HepG2 (cell line): Measurements from ENCODE around the gene TREH. TPM values are rescaled to one million over a fixed set of nuclear protein-coding genes. Genes with fewer than 3 reads are reported as not detected.

ENCODE experiments used
- AGO2 ChIP-seq: fragments of 200-400 bp; formaldehyde crosslinking; optimal IDR thresholded peaks from 2 replicates; pipeline ENCODE3; 2017; ENCODE audit warnings: mild to moderate bottlenecking, low read depth, low read length, moderate library complexity
- ATF2 ChIP-seq: sonication (generic); formaldehyde crosslinking; IDR thresholded peaks from 2 replicates; pipeline ENCODE4 v1.4.0; 2020; ENCODE audit warnings: missing genetic modification reagents
- BCL6 ChIP-seq: IDR thresholded peaks from 2 replicates; pipeline ENCODE4 v1.6.1; 2016; ENCODE audit warnings: missing genetic modification reagents, missing compliant biosample characterization
- CSRNP2 ChIP-seq: sonication (generic); formaldehyde crosslinking; conservative IDR thresholded peaks from 2 replicates; pipeline ENCODE4 v1.8.0; 2022; ENCODE audit warnings: low read depth, missing genetic modification reagents
- DNMT3B ChIP-seq: conservative IDR thresholded peaks from 2 replicates; pipeline ENCODE4 v1.6.1; 2016; ENCODE audit warnings: missing biosample characterization, control low read depth
- FOSL1 ChIP-seq: sonication (generic); formaldehyde crosslinking; IDR thresholded peaks from 2 replicates; pipeline ENCODE4 v1.9.0; 2021; ENCODE audit warnings: missing genetic modification reagents, borderline replicate concordance
- GTF2F1 ChIP-seq: fragments of 150-350 bp; IDR thresholded peaks from 2 replicates; pipeline ENCODE4 v1.6.1; 2014; ENCODE audit warnings: low read length
- HNRNPK ChIP-seq: fragments of 200-400 bp; formaldehyde crosslinking; IDR thresholded peaks from 2 replicates; pipeline ENCODE4 v1.6.1; 2018; ENCODE audit warnings: low read length, low read depth, moderate library complexity, mild to moderate bottlenecking; ENCODE audit not compliant: poor library complexity, severe bottlenecking
- MXD3 ChIP-seq: IDR thresholded peaks from 2 replicates; pipeline ENCODE4 v1.6.1; 2016; ENCODE audit warnings: mild to moderate bottlenecking, missing biosample characterization, missing genetic modification reagents
- NFATC3 ChIP-seq: sonication (generic); formaldehyde crosslinking; IDR thresholded peaks from 2 replicates; pipeline ENCODE4 v1.5.1; 2020; ENCODE audit warnings: mild to moderate bottlenecking, missing genetic modification reagents
- SALL1 ChIP-seq: sonication (generic); formaldehyde crosslinking; IDR thresholded peaks from 2 replicates; pipeline ENCODE4 v1.8.0; 2022; ENCODE audit warnings: mild to moderate bottlenecking, missing genetic modification reagents
- TGIF2 ChIP-seq: IDR thresholded peaks from 2 replicates; pipeline ENCODE4 v1.6.1; 2016; ENCODE audit warnings: control low read depth, missing compliant biosample characterization
- WIZ ChIP-seq: sonication (generic); formaldehyde crosslinking; IDR thresholded peaks from 2 replicates; pipeline ENCODE4 v1.5.1; 2020; ENCODE audit warnings: mild to moderate bottlenecking, missing genetic modification reagents
- ZBTB43 ChIP-seq: sonication (generic); formaldehyde crosslinking; conservative IDR thresholded peaks from 2 replicates; pipeline ENCODE4 v1.4.0; 2020; ENCODE audit warnings: missing genetic modification reagents
- ZIK1 ChIP-seq: sonication (generic); formaldehyde crosslinking; IDR thresholded peaks from 2 replicates; pipeline ENCODE4 v1.5.0; 2020; ENCODE audit warnings: mild to moderate bottlenecking, low read depth, missing genetic modification reagents, borderline replicate concordance
- ZNF512 ChIP-seq: sonication (generic); formaldehyde crosslinking; IDR thresholded peaks from 2 replicates; pipeline ENCODE4 v1.4.0; 2020; ENCODE audit warnings: mild to moderate bottlenecking, missing genetic modification reagents
- ZNF549 ChIP-seq: sonication (generic); formaldehyde crosslinking; IDR thresholded peaks from 2 replicates; pipeline ENCODE4 v1.5.0; 2020; ENCODE audit warnings: missing genetic modification reagents
- ZNF614 ChIP-seq: IDR thresholded peaks from 2 replicates; pipeline ENCODE4 v1.6.1; 2018; ENCODE audit warnings: missing biosample characterization, missing genetic modification reagents, inconsistent platforms, borderline replicate concordance
- polyA plus RNA-seq, 8 experiments: library from polyadenylated mRNA; depleted of rRNA in 3 of 8; stranded (reverse) in 7 of 8; unstranded in 1 of 8; fragments of >200 nt; fragmentation: Illumina TruSeq in 4 of 8; extraction: Trizol in 4 of 8; gene quantifications; 2 replicates each; pipeline versions ENCODE4 v1.2.1 to v1.2.3, GENCODE V29; 2011 to 2016; ENCODE audit warnings: low read depth in 4 of 8, missing spikeins in 1 of 8, mixed read lengths in 1 of 8; ENCODE audit not compliant: insufficient read depth in 1 of 8
- total RNA-seq, 5 experiments: library from RNA; depleted of rRNA; stranded (reverse); fragments of >200 nt; fragmentation: Illumina TruSeq; extraction: Trizol; gene quantifications; 2 replicates each; pipeline ENCODE4 v1.2.3, GENCODE V29; 2016; ENCODE audit warnings: low read depth in 1 of 5

TREH gene
- total and polyA plus RNA-seq, 2 of the 13 experiments (the other 11 are each of a cell fraction or from before 2014, with no cell fraction given) = 0.53 to 0.86 TPM

- TF ChIP-seq ZBTB43 (CRISPR knock-in tag) (peak; percentile 31; the same call in 1 of the 2 replicates), SALL1 (CRISPR knock-in tag) (peak; percentile 63), HNRNPK (no peak), ZNF614 (CRISPR knock-in tag) (0 out of 2 replicates have a peak, but pooled peaks have one; percentile 28), ZIK1 (CRISPR knock-in tag) (0 out of 2 replicates have a peak, but pooled peaks have one; percentile 5), ZNF549 (CRISPR knock-in tag) (no peak), AGO2 (no peak), ATF2 (CRISPR knock-in tag) (no peak), DNMT3B (CRISPR knock-in tag) (no peak), MXD3 (CRISPR knock-in tag) (0 out of 2 replicates have a peak, but pooled peaks have one; percentile 1), FOSL1 (CRISPR knock-in tag) (no peak), ZNF512 (CRISPR knock-in tag) (no peak), NFATC3 (CRISPR knock-in tag) (no peak), GTF2F1 (no peak), TGIF2 (no peak), BCL6 (CRISPR knock-in tag) (peak; percentile 3; the same call in 1 of the 2 replicates), WIZ (CRISPR knock-in tag) (0 out of 2 replicates have a peak, but pooled peaks have one; percentile 34), CSRNP2 (CRISPR knock-in tag) (no peak)
Observed at GRCh38 chr11:118620529-118621070, 58.9 kb downstream of the TREH start (continued).
